GM06990 (cell line): ENCODE measurements around the gene WDPCP.
A peak's percentile ranks its signal among the peaks of the same experiment; 100 is the strongest.

Experiments used
- DNase-seq: peaks from one replicate; pipeline ENCODE4 v3.0.0-alpha.2; 2011; ENCODE audit not compliant: insufficient read length; ENCODE audit errors: extremely low read depth
- H3K27me3 ChIP-seq: replicated peaks from 2 replicates; pipeline ENCODE4 v1.6.0; 2011; ENCODE audit warnings: low read length; ENCODE audit not compliant: control insufficient read depth, insufficient read depth
- H3K36me3 ChIP-seq: 2 replicates; pipeline ENCODE4 v1.5.1; 2011; ENCODE audit warnings: low read length; ENCODE audit not compliant: control insufficient read depth, insufficient read depth
- H3K4me3 ChIP-seq: replicated peaks from 2 replicates; pipeline ENCODE4 v1.5.1; 2011; ENCODE audit warnings: low read depth, mild to moderate bottlenecking, control low read depth, low read length
- TF ChIP-seq, protein P1 (sequence below): IDR thresholded peaks from 2 replicates; pipeline ENCODE4 v1.5.1; 2011; ENCODE audit warnings: low read length, control low read depth, mild to moderate bottlenecking, inconsistent platforms; ENCODE audit not compliant: insufficient read depth, poor library complexity, severe bottlenecking

Gene WDPCP

DNA sequence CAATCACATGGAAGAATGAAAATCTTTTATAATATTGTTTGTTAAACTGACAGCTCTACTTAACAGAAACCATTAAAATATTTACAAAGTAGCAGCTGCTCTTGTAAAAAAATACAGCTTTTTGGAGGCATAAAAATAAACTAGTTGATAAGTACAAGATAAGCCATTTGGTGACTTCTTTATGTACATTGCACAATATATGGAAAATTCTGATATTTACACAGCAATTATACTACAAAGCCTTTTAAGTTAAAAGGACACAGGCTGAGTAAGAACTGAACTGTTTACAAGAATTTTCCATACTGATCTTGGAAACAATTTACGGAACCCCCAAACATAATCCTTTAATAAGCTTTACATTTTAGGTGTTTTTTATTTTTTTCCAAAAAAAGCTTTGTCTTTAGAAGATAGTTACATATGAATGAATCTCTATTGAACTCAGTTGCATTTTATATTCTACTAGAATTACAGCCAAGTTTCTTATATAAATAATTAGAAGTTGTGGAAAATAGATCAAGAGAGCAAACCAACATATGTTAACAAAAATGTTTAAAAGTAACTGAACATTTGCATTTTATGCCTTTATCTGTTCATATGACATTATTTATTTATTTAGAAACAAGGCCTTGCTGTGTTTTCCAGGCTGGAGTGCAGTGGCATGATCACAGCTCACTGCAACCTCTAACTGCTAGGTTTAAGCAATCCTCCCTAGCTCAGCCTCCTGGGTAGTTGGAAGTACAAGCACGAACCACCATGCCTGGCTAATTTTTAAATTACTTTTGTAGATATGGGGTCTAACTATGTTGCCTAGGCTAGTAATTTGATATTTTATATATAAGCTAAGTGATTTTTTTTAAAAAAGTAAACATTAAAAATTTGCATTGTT lies 395.1 kb downstream of the WDPCP start:
- H3K27me3 ChIP-seq = no peaks in the 10 kb centered on the region
- H3K36me3 ChIP-seq = no peaks in the 10 kb centered on the region
- DNase-seq = no peak
- H3K4me3 ChIP-seq = no peak overlapping the region
- TF ChIP-seq, protein P1, sequence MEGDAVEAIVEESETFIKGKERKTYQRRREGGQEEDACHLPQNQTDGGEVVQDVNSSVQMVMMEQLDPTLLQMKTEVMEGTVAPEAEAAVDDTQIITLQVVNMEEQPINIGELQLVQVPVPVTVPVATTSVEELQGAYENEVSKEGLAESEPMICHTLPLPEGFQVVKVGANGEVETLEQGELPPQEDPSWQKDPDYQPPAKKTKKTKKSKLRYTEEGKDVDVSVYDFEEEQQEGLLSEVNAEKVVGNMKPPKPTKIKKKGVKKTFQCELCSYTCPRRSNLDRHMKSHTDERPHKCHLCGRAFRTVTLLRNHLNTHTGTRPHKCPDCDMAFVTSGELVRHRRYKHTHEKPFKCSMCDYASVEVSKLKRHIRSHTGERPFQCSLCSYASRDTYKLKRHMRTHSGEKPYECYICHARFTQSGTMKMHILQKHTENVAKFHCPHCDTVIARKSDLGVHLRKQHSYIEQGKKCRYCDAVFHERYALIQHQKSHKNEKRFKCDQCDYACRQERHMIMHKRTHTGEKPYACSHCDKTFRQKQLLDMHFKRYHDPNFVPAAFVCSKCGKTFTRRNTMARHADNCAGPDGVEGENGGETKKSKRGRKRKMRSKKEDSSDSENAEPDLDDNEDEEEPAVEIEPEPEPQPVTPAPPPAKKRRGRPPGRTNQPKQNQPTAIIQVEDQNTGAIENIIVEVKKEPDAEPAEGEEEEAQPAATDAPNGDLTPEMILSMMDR = no peak

DNA sequence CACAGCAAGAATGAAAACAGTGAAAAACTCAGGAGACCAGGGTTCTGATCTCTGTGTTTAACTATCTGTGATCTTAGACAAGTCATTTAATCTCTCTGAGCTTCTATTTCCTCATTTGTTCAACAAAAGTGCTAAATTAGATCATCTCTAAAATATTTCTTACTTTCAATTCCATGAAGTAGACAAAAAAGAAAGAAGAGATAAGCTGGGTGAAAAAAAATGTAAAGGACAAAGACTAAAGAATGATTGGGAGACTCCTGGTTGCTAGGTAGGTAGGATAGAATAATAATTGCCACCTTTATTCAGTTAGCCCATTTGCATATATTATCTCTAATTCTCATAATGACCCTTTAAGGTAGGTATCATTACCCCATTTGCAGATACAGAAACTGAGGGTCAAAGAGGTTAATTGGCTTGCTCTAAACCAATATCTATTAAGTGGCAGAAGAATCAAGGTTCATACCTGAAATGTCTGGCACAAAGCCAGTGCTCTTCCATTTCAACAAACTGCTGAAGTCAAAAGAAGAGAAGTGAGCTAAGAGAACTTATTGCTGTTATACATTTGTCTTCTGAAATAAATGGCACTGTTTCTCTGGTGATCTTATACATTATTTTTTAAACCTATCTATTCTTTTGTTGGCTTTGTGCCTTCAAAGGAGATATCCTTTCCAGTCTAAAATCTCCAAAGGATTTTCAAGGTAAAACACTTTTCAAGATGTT lies 395.9 kb downstream of the WDPCP start:
- Histone ChIP-seq H3K36me3 (no peaks in the 10 kb centered on the region), H3K4me3 (no peak overlapping the region), H3K27me3 (no peaks in the 10 kb centered on the region)
- TF ChIP-seq, protein P1 = no peak
- DNase-seq = no peak

DNA sequence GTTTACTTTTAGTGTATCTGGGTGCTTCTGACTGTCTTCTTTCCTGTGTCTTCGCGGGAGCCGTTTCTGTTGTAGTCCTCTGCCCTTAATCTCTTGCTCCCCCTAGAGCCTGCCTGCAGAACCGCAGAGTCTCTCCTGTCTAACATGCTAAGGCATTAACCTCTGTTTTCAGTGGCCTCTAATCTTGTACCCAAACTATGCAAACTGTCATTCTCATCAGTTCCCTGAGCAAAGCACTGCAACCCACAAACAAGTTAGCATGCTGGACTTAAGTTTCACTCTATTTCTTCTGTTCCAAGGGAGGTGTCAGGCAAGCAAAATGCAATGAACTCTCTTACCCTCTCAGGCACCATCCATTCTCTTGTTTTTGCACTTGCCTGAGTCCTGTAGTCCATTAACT lies 399.3 kb downstream of the WDPCP start:
- Histone ChIP-seq H3K36me3 (no peaks in the 10 kb centered on the region), H3K27me3 (no peaks in the 10 kb centered on the region), H3K4me3 (no peak overlapping the region)
- no peak for DNase-seq
- TF ChIP-seq, protein P1 = peak; percentile 83

DNA sequence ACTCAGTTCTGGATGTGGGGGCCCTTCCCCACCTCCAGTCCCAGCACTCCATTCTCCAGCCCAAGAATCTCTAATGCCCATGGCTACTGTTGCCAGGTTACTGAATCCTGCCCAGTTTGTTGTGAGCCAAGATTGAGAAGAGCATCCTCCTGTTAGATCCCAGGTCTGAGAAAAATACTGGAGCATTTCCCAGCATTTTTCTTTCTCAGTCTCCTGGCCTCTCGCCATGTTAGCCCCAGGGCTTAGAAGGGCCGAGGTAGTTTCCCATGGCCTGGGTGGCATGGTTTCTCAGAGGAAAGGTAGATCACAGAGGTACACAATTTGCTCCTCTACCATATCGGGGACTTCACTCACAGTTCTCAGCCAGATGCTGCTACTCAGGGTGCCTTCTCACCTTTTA lies 401.9 kb downstream of the WDPCP start:
- Histone ChIP-seq H3K27me3 (no peaks in the 10 kb centered on the region), H3K36me3 (no peaks in the 10 kb centered on the region), H3K4me3 (no peak overlapping the region)
- no peak for DNase-seq
- TF ChIP-seq, protein P1 = no peak

DNA sequence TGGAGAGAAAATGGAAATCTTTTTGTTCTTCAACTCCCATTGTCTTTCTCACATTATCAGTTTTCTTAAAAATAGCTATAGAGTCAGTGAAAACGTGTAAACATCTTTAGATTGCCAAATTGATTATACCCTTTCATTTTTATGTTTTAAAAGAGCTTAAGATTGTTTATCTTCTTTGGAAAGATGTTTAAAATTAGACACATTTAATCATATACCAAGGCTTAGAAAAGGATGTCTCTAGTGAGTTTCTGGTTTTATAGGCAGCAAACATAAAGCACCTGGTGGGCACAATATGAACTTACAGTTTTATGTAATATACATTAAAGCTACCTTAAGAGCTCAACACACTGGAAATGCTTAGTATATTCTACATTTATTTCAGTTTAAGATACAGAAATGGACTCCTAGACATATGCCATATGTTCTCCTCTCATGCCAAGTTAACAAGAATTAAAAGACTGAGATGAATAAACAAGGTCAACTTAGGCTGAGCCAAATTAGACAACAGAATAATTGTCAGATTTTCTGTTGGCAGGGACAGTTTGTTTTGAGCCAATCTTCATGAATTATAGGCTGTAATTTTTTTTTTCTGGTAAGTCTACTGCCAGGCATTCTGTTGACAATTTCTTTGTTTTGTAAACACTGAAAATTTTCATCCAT lies 425.0 kb downstream of the WDPCP start:
- no peaks in the 10 kb centered on the region for H3K36me3 ChIP-seq
- DNase-seq = no peak
- TF ChIP-seq, protein P1 = no peak
- no peak overlapping the region for H3K4me3 ChIP-seq
- H3K27me3 ChIP-seq = no peaks in the 10 kb centered on the region
